SU-DHL-6 (cell line): ENCODE measurements around the gene CC2D1A.

Experiments used
- CTCF ChIP-seq: fragments of 200-600 bp; sonication (generic); IDR thresholded peaks from one replicate; pipeline ENCODE4 v1.5.1; 2017; ENCODE audit warnings: antibody characterized with exemption, mild to moderate bottlenecking, low read length, moderate library complexity; ENCODE audit not compliant: insufficient read depth, poor library complexity, severe bottlenecking
- EZH2phosphoT487 ChIP-seq: fragments of 200-600 bp; sonication (generic), shearing (Covaris generic); conservative IDR thresholded peaks from 2 replicates; pipeline ENCODE4 v1.6.1; 2018; ENCODE audit warnings: mild to moderate bottlenecking, antibody characterized with exemption, low read length, moderate library complexity, mixed read lengths

- no peak for TF ChIP-seq CTCF
- TF ChIP-seq EZH2phosphoT487: no peak
Measured at GRCh38 chr19:13979244-13979615, 73.2 kb downstream of the CC2D1A start.
